Measurements from ENCODE around the gene KRTAP5-4.
"Not testable (repeated sequence)": the region's sequence is repeated elsewhere in the genome, so short reads cannot be mapped to it uniquely, and the experiment has no call there.

Gene KRTAP5-4

GRCh38 chr11:1622086-1622485, at the start of gene KRTAP5-4:
Gene KRTAP5-4, minus strand, starts transcription at chr11:1622138. Its CDS starts 45 bp downstream, at chr11:1622093.
- Histone ChIP-seq H3K36me3 (ENCODE audit: control insufficient read depth in 5 of 5, insufficient read depth in 5 of 5, low read length in 5 of 5) (no peaks in the 10 kb centered on the region), H3K9ac (ENCODE audit: low read length in 5 of 5) (no peak within 1 kb of the TSS), H3K4me1 (ENCODE audit: control insufficient read depth in 5 of 5, insufficient read depth in 5 of 5, low read length in 5 of 5) (no peaks in the 10 kb centered on the region), H3K27ac (ENCODE audit: low read depth, low read length) (no peak within 1 kb of the TSS), H3K27me3 (ENCODE audit: control insufficient read depth in 5 of 5, insufficient read depth in 4 of 5, low read length in 5 of 5) (peaks cover 0 to 4% (median 0%) of the 10 kb centered on the region in 5 donors), H3K4me3 (ENCODE audit: low read depth in 1 of 5, low read length in 5 of 5) (no peak within 1 kb of the TSS), H3K9me3 (ENCODE audit: control insufficient read depth in 5 of 5, low read length in 5 of 5) (no peaks in the 10 kb centered on the region)

- no peak overlapping the region for H3K4me3 ChIP-seq (ENCODE audit: low read depth in 1 of 5, low read length in 5 of 5)
- no peak overlapping the region for H3K27ac ChIP-seq (ENCODE audit: low read depth, low read length)
- H3K36me3 ChIP-seq (ENCODE audit: control insufficient read depth in 5 of 5, insufficient read depth in 5 of 5, low read length in 5 of 5): no peaks in the 10 kb centered on the region
- no peak overlapping the region for H3K9ac ChIP-seq (ENCODE audit: low read length in 5 of 5)
- H3K27me3 ChIP-seq (ENCODE audit: control insufficient read depth in 5 of 5, insufficient read depth in 4 of 5, low read length in 5 of 5): peaks cover 21 to 53% (median 41%) of the 10 kb centered on the region in 5 donors
- H3K4me1 ChIP-seq (ENCODE audit: control insufficient read depth in 5 of 5, insufficient read depth in 5 of 5, low read length in 5 of 5): no peaks in the 10 kb centered on the region
- H3K9me3 ChIP-seq (ENCODE audit: control insufficient read depth in 5 of 5, low read length in 5 of 5): no peaks in the 10 kb centered on the region
Observed at GRCh38 chr11:1671658-1672057, 49.7 kb upstream of the KRTAP5-4 start.

- no peaks in the 10 kb centered on the region for H3K4me1 ChIP-seq (ENCODE audit: control insufficient read depth in 5 of 5, insufficient read depth in 5 of 5, low read length in 5 of 5)
- H3K9ac ChIP-seq (ENCODE audit: low read length in 5 of 5): no peak overlapping the region
- no peaks in the 10 kb centered on the region for H3K9me3 ChIP-seq (ENCODE audit: control insufficient read depth in 5 of 5, low read length in 5 of 5)
- H3K27me3 ChIP-seq (ENCODE audit: control insufficient read depth in 5 of 5, insufficient read depth in 4 of 5, low read length in 5 of 5): peaks cover 19 to 50% (median 41%) of the 10 kb centered on the region in 5 donors
- no peaks in the 10 kb centered on the region for H3K36me3 ChIP-seq (ENCODE audit: control insufficient read depth in 5 of 5, insufficient read depth in 5 of 5, low read length in 5 of 5)
- H3K27ac ChIP-seq (ENCODE audit: low read depth, low read length): no peak overlapping the region
- no peak overlapping the region for H3K4me3 ChIP-seq (ENCODE audit: low read depth in 1 of 5, low read length in 5 of 5)
Observed at GRCh38 chr11:1670905-1671371, 49.0 kb upstream of the KRTAP5-4 start.

DNA sequence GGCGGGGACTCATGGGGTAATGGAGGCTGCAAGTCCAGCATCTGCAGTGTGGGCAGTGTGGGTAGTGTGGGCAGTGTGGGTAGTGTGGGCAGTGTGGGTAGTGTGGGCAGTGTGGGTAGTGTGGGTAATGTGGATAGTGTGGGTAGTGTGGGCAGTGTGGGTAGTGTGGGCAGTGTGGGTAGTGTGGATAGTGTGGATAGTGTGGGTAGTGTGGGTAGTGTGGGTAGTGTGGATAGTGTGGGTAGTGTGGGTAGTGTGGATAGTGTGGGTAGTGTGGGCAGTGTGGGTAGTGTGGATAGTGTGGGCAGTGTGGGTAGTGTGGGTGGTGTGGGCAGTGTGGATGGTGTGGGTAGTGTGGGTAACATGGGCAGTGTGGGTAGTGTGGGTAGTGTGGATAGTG, 48.5 kb upstream of the KRTAP5-4 start:
- H3K27ac ChIP-seq (ENCODE audit: low read depth, low read length): not testable (repeated sequence)

DNA sequence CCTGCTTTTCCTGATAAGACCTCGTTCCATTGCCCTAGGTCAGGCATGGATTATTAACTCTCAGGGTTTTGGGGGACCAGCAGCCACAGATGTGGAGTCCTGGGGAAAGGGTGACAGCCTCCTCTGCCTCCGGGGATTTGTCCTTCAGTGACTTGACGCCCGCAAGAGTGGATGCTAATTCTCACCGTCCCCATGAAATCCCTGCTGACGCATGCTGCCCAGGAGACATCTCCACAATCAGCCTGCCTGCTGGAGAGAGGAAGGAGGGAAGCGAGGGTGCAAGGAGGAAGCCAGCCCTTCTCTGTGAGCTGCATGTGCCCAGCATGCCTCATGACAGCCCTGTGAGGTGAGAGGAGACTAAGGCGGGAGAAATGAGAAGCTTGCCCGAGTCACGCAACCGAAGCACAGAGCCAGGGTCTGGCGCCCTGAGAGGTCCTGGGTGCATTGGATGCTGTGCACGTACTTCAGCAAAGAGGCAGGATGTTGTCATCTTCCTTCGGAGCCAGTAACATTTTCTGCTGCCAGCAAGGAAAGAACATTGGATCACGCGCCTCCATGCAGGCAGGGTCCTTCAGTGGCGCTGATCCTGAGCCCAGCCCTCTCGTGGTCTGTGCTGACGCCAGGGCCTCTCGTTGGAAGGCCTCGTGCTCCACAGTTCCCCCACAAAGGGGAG, 47.7 kb upstream of the KRTAP5-4 start:
- H3K36me3 ChIP-seq (ENCODE audit: control insufficient read depth in 5 of 5, insufficient read depth in 5 of 5, low read length in 5 of 5): no peaks in the 10 kb centered on the region
- no peaks in the 10 kb centered on the region for H3K9me3 ChIP-seq (ENCODE audit: control insufficient read depth in 5 of 5, low read length in 5 of 5)
- H3K27me3 ChIP-seq (ENCODE audit: control insufficient read depth in 5 of 5, insufficient read depth in 4 of 5, low read length in 5 of 5): peaks cover 17 to 46% (median 36%) of the 10 kb centered on the region in 5 donors
- H3K4me1 ChIP-seq (ENCODE audit: control insufficient read depth in 5 of 5, insufficient read depth in 5 of 5, low read length in 5 of 5): no peaks in the 10 kb centered on the region
- no peak overlapping the region for H3K27ac ChIP-seq (ENCODE audit: low read depth, low read length)
- no peak overlapping the region for H3K4me3 ChIP-seq (ENCODE audit: low read depth in 1 of 5, low read length in 5 of 5)
- no peak overlapping the region for H3K9ac ChIP-seq (ENCODE audit: low read length in 5 of 5)

More for the DNA sequence above, 48.5 kb upstream of the KRTAP5-4 start:
- H3K4me1 ChIP-seq (ENCODE audit: control insufficient read depth in 5 of 5, insufficient read depth in 5 of 5, low read length in 5 of 5); H3K36me3 ChIP-seq (ENCODE audit: control insufficient read depth in 5 of 5, insufficient read depth in 5 of 5, low read length in 5 of 5); H3K9ac ChIP-seq (ENCODE audit: low read length in 5 of 5); H3K9me3 ChIP-seq (ENCODE audit: control insufficient read depth in 5 of 5, low read length in 5 of 5); H3K4me3 ChIP-seq (ENCODE audit: low read depth in 1 of 5, low read length in 5 of 5): not testable (repeated sequence)
- peaks cover 19 to 50% (median 38%) of the 10 kb centered on the region in 5 donors for H3K27me3 ChIP-seq (ENCODE audit: control insufficient read depth in 5 of 5, insufficient read depth in 4 of 5, low read length in 5 of 5)

- H3K9me3 ChIP-seq (ENCODE audit: control insufficient read depth in 5 of 5, low read length in 5 of 5): no peaks in the 10 kb centered on the region
- no peak overlapping the region for H3K4me3 ChIP-seq (ENCODE audit: low read depth in 1 of 5, low read length in 5 of 5)
- no peaks in the 10 kb centered on the region for H3K4me1 ChIP-seq (ENCODE audit: control insufficient read depth in 5 of 5, insufficient read depth in 5 of 5, low read length in 5 of 5)
- H3K9ac ChIP-seq (ENCODE audit: low read length in 5 of 5): no peak overlapping the region
- no peak overlapping the region for H3K27ac ChIP-seq (ENCODE audit: low read depth, low read length)
- no peaks in the 10 kb centered on the region for H3K36me3 ChIP-seq (ENCODE audit: control insufficient read depth in 5 of 5, insufficient read depth in 5 of 5, low read length in 5 of 5)
- H3K27me3 ChIP-seq (ENCODE audit: control insufficient read depth in 5 of 5, insufficient read depth in 4 of 5, low read length in 5 of 5): peaks cover 11 to 40% (median 31%) of the 10 kb centered on the region in 5 donors
Observed at GRCh38 chr11:1668911-1669473, 47.1 kb upstream of the KRTAP5-4 start.

- Histone ChIP-seq H3K4me3 (ENCODE audit: low read depth in 1 of 5, low read length in 5 of 5) (no peak overlapping the region), H3K9ac (ENCODE audit: low read length in 5 of 5) (no peak overlapping the region), H3K27ac (ENCODE audit: low read depth, low read length) (no peak overlapping the region), H3K36me3 (ENCODE audit: control insufficient read depth in 5 of 5, insufficient read depth in 5 of 5, low read length in 5 of 5) (no peaks in the 10 kb centered on the region), H3K4me1 (ENCODE audit: control insufficient read depth in 5 of 5, insufficient read depth in 5 of 5, low read length in 5 of 5) (no peaks in the 10 kb centered on the region), H3K27me3 (ENCODE audit: control insufficient read depth in 5 of 5, insufficient read depth in 4 of 5, low read length in 5 of 5) (peaks cover 11 to 37% (median 28%) of the 10 kb centered on the region in 5 donors), H3K9me3 (ENCODE audit: control insufficient read depth in 5 of 5, low read length in 5 of 5) (no peaks in the 10 kb centered on the region)
Observed at GRCh38 chr11:1667906-1668305, 46.0 kb upstream of the KRTAP5-4 start.

GRCh38 chr11:1667121-1667850, 45.3 kb upstream of the KRTAP5-4 start:
- H3K9me3 ChIP-seq (ENCODE audit: control insufficient read depth in 5 of 5, low read length in 5 of 5): no peaks in the 10 kb centered on the region
- H3K36me3 ChIP-seq (ENCODE audit: control insufficient read depth in 5 of 5, insufficient read depth in 5 of 5, low read length in 5 of 5): no peaks in the 10 kb centered on the region
- H3K9ac ChIP-seq (ENCODE audit: low read length in 5 of 5): no peak overlapping the region
- H3K4me1 ChIP-seq (ENCODE audit: control insufficient read depth in 5 of 5, insufficient read depth in 5 of 5, low read length in 5 of 5): no peaks in the 10 kb centered on the region
- H3K4me3 ChIP-seq (ENCODE audit: low read depth in 1 of 5, low read length in 5 of 5): no peak overlapping the region
- H3K27ac ChIP-seq (ENCODE audit: low read depth, low read length): no peak overlapping the region
- H3K27me3 ChIP-seq (ENCODE audit: control insufficient read depth in 5 of 5, insufficient read depth in 4 of 5, low read length in 5 of 5): peaks cover 11 to 33% (median 28%) of the 10 kb centered on the region in 5 donors

- H3K4me1 ChIP-seq (ENCODE audit: control insufficient read depth in 5 of 5, insufficient read depth in 5 of 5, low read length in 5 of 5): no peaks in the 10 kb centered on the region
- no peaks in the 10 kb centered on the region for H3K9me3 ChIP-seq (ENCODE audit: control insufficient read depth in 5 of 5, low read length in 5 of 5)
- H3K27ac ChIP-seq (ENCODE audit: low read depth, low read length): no peak overlapping the region
- H3K27me3 ChIP-seq (ENCODE audit: control insufficient read depth in 5 of 5, insufficient read depth in 4 of 5, low read length in 5 of 5): peaks cover 11 to 30% (median 23%) of the 10 kb centered on the region in 5 donors
- no peaks in the 10 kb centered on the region for H3K36me3 ChIP-seq (ENCODE audit: control insufficient read depth in 5 of 5, insufficient read depth in 5 of 5, low read length in 5 of 5)
- H3K9ac ChIP-seq (ENCODE audit: low read length in 5 of 5): no peak overlapping the region
- H3K4me3 ChIP-seq (ENCODE audit: low read depth in 1 of 5, low read length in 5 of 5): no peak overlapping the region
Observed at GRCh38 chr11:1665313-1665712, 43.4 kb upstream of the KRTAP5-4 start.

- not testable (repeated sequence) for H3K4me1 ChIP-seq (ENCODE audit: control insufficient read depth in 5 of 5, insufficient read depth in 5 of 5, low read length in 5 of 5); H3K4me3 ChIP-seq (ENCODE audit: low read depth in 1 of 5, low read length in 5 of 5); H3K27ac ChIP-seq (ENCODE audit: low read depth, low read length); H3K36me3 ChIP-seq (ENCODE audit: control insufficient read depth in 5 of 5, insufficient read depth in 5 of 5, low read length in 5 of 5); H3K9ac ChIP-seq (ENCODE audit: low read length in 5 of 5); H3K9me3 ChIP-seq (ENCODE audit: control insufficient read depth in 5 of 5, low read length in 5 of 5)
- H3K27me3 ChIP-seq (ENCODE audit: control insufficient read depth in 5 of 5, insufficient read depth in 4 of 5, low read length in 5 of 5): peaks cover 4 to 17% (median 7%) of the 10 kb centered on the region in 5 donors
Observed at GRCh38 chr11:1662699-1663283, 40.9 kb upstream of the KRTAP5-4 start.

Measured in subcutaneous abdominal adipose tissue (tissue), 5 donors.